Vagina (tissue), 2 donors: ENCODE results near the gene PBX1.

Experiments
- CTCF ChIP-seq, 3 experiments: fragments of 450-650 bp in 2 of 3; fragments of 200-600 bp in 1 of 3; sonication (generic) in 1 of 3; IDR thresholded peaks; one replicate each; pipeline ENCODE4 v1.5.1; 2017 to 2019; ENCODE audit warnings: antibody characterized with exemption in 3 of 3, mild to moderate bottlenecking in 2 of 3, moderate library complexity in 2 of 3
- POLR2A ChIP-seq, 2 donors: fragments of 450-650 bp; IDR thresholded peaks; one replicate each; pipeline ENCODE4 v1.6.1; 2017; ENCODE audit warnings: antibody characterized with exemption in 2 of 2, mild to moderate bottlenecking in 2 of 2, moderate library complexity in 2 of 2
- POLR2AphosphoS5 ChIP-seq, 2 donors: sonication (generic); formaldehyde crosslinking; IDR thresholded peaks; one replicate each; pipeline ENCODE4 v1.9.0; 2017; ENCODE audit warnings: antibody characterized with exemption in 2 of 2, mild to moderate bottlenecking in 2 of 2, low read depth in 1 of 2; ENCODE audit not compliant: insufficient read depth in 1 of 2

- no peak for TF ChIP-seq CTCF (IDR thresholded peaks at IDR 0.05)
- TF ChIP-seq POLR2A (IDR thresholded peaks at IDR 0.05) = no peak
- TF ChIP-seq POLR2AphosphoS5 (IDR thresholded peaks at IDR 0.05; ENCODE audit: insufficient read depth in 1 of 2, low read depth in 1 of 2) = no peak
These were observed 72.8 kb downstream of the PBX1 start for GRCh38 chr1:164631751-164632150.
